NCI-H128 (cell line): ENCODE measurements around the gene PLBD1.

ENCODE experiments used
- DNase-seq: peaks from one replicate; lab custom pipeline; 2025; ENCODE audit not compliant: unreplicated experiment; lab: John Stamatoyannopoulos, UW

Gene PLBD1

DNA sequence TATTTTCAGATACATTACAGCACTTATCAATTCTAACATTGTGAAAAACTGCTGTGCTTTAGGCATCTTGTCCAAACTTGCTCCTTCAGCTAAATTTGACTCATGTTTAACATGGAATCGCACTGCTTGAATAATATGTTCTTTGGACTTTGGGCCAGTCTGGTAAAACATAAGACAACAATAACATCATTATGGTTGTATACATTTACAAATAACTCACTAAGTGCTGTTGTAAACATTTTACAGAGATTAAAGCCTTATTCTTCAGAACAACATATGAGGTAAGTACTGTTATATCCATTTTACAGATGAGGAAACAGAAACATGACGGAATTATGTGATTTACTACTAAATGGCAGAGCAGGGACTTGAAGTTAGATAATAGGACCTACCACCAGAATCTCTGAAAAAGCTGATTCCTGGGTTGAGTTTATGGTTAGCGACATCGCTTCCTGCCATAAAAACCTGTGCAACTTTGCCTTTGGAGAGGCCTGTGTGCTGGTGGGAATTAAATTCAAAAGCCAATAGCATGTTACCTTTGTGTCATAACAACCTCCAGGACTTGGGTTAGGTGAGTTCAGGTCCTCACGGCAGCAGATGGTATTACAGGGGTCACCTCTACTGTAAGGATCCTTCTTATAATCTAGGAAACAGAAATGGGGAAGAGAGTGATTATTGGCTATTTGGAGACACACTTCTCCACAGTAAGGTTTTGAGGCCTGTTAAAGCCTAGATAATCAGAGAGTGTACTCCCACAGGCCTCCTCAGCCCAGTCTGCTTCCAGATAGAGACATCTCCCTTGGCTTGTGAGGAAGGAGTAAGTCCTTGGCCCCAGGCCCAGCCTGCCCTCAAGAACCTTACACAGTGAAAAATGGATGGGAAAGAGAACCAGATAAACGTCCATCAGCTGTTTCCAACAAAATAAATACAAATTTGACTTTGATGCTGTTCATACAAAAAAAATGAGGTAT, 61.8 kb downstream of the PLBD1 start:
- DNase-seq = no peak

DNA sequence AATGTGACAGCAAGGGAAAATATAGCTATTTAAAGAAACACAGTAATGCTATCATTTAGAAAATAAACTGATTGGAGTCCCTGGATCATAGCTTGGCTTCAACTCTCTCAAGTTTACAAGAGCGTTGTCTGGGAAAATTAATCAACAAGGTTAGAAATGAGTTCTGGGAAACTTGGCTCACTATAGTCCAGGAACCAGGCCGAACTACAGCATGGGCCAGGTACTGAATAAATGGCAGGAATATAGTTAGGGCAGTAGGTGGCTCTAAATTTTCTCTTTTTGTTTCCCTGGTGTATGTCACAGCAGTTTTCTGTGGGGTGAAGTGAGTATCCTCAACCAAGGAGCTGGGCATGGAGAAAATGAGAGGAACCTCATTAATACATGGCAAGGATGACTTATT, 72.4 kb downstream of the PLBD1 start:
- no peak for DNase-seq

DNA sequence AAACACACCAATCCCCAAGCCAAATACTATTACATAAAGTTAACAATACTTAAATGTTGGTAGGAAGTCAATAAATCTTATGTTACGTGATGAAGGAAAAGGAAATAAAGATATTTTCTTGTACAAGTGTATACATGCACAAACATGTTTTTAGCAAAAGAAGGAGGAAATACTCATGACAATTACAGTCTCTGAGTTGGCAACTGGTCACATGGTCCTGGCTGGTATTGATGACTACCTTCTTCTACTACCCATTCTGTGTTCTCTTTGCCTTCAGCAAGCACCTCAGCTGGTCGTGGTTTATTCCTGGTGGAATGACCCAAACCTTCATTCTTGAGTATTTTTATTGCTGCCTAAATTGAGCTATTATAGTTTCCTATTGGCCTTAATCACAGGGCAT, 84.8 kb downstream of the PLBD1 start:
- no peak for DNase-seq

DNA sequence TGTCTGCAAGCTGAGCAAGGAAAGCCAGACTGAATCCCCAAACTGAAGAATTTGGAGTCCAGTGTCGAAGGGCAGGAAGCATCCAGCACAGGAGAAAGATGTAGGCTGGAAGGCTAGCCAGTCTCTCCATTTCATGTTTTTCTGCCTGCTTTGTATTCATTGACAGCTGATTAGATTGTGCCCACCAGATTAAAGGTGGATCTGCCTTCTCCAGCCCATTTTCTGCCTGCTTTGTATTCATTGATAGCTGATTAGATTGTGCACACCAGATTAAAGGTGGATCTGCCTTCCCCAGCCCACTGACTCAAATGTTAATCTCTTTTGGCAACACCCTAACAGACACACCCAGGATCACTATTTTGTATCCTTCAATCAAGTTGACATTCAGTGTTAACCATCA, 85.3 kb downstream of the PLBD1 start:
- no peak for DNase-seq

DNA sequence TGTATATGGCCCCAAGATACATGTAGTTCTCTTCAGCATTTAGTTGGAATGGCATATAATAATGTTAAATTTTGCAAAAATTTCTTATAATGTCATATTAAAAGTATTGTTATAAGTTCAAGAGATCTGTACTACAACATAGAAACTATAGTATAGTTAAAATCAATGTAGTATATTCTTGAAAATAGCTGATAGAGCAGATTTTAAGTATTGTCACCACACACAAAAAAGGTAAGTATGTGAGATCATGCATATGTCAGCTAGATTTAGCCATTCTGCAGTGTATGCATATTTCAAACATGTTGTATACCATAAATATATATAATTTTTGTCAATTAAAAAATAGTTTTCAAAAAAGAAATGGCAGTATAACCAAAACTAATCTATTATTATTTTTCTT, 86.5 kb downstream of the PLBD1 start:
- no peak for DNase-seq

DNA sequence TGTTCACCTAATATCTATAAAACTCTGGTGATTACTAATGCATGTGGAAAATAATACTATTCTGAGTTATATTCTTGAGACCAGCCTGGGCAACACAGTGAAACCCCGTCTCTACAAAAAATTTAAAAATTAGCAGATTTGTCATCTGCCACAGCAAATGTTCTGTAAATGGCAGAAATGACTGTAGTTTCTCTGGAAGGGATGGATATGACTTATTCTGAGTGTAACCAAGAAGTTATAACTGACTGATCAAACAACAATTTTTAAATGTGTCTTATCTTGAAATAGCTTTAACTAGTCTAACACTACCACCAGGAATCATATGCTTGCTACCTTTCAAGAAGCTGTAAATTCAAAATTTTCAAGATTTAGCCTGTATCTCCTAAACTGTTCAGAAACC, 88.7 kb downstream of the PLBD1 start:
- no peak for DNase-seq

DNA sequence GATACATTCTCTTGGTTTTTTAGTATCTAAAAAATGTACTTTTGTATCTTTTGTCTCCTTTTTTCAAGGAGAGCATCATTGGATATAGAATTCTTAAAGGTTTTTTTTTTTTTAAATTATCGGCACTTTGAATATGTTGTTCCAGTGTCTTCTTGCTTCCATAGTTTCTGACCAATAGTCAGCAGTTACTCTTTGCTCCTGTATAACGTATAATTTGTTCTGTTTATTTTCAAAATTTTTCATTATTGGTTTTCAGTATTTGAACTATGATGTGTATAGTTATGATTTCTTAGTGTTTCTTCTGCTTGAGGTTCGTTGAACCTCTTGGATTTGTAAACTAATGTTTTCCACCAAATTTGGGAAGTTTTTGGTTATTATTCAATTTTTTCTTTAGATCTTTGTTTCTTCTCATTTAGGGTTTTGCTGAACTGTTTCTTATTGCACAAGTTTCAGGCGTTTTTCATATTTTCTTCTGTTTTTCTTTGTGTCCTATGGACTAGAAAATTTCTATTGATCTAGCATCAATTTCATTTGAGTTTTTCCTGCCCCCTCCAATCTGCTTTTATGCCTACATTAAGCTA, 93.9 kb downstream of the PLBD1 start:
- DNase-seq = no peak

DNA sequence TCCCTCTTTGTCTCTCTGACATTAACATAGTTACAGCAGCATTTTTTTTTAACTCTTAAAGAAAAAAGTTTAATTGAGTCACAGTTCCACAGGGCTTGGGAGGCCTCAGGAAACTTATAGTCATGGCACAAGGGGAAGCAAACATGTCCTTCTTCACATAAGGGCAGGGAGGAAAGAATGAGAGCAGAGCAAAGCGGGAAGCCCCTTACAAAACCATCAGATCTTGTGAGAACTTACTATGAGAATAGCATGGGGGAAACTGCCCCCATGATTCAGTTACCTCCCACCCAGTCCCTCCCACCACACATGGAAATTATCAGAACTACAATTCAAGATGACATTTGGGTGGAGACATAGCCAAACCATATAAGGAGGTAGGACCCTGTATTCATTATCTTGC, 96.2 kb downstream of the PLBD1 start:
- DNase-seq = no peak

DNA sequence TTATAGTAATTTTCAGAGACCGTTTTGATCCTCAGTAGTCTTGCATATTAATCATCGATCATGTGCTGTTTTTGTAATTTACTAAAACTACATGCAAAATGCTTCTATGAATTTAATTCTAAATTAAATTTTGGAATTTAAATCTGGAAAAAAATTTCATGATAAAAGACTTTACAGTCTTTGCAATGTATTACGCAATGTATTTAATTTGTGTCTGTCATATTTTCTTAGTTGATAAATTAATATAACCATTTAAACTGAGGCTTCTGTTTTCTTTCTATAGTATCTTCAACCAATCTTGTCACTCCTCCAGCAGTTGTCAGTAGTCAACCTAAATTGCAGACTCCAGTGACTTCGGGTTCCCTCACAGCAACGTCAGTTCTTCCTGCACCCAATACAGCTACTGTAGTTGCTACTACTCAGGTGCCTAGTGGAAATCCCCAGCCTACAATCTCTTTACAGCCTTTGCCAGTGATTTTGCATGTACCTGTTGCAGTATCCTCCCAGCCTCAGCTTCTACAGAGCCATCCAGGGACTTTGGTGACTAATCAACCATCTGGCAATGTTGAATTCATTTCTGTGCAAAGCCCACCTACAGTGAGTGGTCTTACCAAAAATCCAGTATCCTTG, 107.4 kb downstream of the PLBD1 start:
- no peak for DNase-seq

DNA sequence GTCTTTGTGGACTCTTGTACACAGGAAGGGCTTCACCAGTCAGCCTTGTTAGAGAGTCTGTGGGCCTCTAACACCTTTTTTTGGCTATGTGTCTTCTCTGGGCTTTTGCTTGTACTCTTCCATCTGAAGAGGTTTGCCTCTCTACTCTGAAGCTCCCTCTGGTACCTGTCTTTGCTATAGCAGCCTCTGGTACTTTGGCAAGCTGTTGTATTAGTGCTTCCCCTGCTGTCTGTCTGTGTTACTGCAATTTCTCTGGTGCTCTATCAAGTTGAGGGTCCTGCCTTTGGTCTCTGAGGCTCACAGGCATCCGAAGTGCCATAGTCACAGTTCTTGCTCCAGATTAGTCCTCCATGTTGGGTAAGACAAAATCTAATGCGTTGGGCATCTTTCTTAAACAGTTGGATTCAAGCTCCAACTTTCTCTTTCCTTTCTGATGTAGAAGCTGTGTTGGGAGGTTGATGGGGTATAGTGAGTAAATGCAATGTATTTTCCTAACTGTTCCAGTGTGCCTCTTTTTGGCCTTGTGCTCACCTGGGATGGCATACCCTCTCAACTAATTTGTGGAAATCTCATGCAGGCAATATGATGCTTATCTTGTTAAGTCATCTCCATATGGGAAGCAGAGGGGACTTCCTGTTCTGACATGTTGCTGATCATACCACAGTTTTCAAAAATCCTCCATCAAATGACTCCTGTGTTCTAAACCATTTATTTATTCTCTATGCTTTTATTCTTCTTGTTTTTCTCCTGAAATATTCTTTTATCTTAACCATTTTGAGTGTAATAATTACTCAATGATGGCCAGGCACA, 113.4 kb downstream of the PLBD1 start:
- DNase-seq = no peak
